Activated T-helper 1 cell treated with anti-CD3 and anti-CD28 coated beads, Interleukin-2, amount 50 U/mL, for 16 hours (primary cell): ENCODE measurements around the gene KRCC1.
"Not testable (repeated sequence)": the region's sequence is repeated elsewhere in the genome, so short reads cannot be mapped to it uniquely, and the experiment has no call there.

Experiments
- DNase-seq, 2 donors: peaks; one replicate each; pipeline ENCODE4 v3.0.0-alpha.2; 2020; ENCODE audit warnings: low read depth in 1 of 2, low spot score in 1 of 2

Gene KRCC1

DNA sequence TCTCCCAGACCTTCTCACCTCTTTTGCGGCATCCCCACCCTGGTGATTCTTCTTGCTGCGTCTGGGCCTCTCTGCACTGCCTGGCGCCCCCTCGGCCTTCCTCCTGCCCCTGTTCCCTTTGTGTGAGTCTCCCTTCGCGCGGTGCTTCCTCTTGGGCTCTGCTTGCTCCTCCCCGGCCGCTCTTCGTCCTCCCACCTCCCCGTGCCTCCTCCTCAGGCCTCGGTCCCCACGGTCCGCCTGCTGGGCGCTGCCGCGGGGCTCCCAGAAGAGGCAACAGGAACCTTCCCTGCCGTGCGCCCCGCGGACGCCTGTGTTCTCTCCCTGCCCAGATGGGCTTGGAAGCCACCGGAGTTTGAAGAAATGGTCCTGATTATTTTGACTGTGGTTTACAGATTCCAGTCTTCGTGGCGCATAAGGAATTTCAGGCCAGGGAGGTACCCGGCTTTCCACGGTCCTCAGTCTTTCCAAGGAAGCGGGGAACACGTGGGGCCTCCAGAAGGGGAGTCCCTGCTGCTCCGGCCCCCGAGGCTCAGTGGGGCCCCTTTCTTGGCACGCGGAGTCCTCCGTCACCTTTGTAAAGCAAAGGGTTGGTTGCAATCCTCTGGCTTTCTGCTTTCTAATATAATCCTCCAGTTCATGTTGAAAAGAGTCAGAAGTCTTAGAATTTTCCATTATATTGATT lies 52.4 kb downstream of the KRCC1 start:
- DNase-seq: no peak

DNA sequence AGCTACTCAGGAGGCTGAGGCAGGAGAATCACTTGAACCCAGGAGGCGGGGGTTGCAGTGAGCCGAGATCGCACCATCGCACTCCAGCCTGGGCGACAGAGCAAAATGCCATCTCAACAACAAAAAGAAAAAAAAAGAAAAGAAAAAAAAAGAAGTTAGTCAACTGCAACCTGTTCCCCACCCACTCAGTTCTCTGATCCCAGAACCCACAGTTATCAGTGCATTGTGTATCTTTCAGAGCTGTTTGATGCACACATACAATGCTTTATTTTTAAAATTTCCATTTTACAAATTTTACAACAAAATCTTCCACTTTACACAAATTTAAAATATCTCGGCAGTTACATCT lies 53.2 kb downstream of the KRCC1 start:
- DNase-seq: no peak

- DNase-seq: not testable (repeated sequence)
Observed at GRCh38 chr2:88000474-88000873, 55.1 kb downstream of the KRCC1 start.

DNA sequence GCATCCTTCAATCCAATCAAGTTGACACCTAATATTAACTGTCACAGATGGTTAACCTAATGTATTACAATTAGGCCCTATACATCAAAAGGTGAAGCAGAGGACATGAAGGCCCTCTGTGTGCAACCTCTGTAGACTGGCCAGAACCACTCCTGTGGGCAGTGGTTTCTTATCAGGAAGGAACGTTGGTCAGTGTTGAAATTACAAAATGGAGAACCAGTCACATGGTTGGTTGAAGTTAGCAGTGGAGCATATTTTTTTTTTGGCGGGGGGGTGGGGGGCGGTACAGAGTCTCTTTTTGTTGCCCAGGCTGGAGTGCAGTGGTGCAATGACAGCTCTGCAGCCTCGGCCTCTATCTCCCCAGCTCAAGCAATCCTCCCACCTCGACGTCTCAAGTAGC lies 59.0 kb downstream of the KRCC1 start:
- DNase-seq: no peak

- no peak for DNase-seq
Observed at GRCh38 chr2:87995756-87996155, 59.8 kb downstream of the KRCC1 start.

DNA sequence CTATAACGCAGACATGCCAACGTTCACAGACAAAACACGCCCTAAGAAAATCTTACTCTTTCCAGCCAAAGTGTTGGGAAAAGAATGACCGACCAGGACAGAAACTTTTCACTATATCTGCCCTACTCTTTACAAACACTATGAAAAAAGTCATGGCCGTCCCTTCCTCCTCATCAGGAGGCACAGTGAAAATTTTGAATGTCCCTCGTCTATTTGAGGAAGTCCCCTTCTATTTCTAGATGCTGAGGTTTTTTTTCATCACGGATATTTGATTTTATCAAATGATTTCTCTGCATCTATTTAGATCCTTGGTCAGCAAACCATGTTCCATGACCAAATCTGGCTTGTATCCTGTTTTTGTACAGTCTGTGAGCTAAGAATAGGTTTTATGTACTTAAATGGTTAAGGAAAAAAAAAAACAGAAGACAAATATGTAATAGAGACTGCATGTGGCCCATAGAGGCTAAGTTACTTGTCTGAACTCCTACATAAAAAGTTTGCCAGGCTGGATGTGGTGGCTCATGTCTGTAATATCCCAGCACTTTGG lies 61.2 kb downstream of the KRCC1 start:
- not testable (repeated sequence) for DNase-seq

GRCh38 chr2:87992569-87992968 lies 63.0 kb downstream of the KRCC1 start:
- DNase-seq: not testable (repeated sequence)

DNA sequence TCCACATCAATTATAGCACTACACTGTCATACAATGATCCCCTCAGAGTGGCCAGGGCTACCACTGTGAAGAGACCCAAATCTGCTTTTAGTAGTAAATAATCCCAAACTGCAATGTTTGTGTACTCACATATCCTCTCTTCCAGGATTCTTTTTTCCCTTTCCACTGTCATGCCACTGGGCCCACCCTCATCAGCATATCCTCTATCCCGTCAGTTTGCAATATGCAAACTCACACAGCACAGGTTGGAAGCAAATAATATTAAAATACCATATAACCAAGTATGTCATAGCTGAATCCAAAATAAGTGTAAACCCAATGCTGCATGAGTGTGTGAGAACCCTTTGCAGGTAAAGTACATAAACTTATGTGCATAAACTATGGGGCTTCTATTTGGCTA lies 68.1 kb downstream of the KRCC1 start:
- DNase-seq: not testable (repeated sequence)

DNA sequence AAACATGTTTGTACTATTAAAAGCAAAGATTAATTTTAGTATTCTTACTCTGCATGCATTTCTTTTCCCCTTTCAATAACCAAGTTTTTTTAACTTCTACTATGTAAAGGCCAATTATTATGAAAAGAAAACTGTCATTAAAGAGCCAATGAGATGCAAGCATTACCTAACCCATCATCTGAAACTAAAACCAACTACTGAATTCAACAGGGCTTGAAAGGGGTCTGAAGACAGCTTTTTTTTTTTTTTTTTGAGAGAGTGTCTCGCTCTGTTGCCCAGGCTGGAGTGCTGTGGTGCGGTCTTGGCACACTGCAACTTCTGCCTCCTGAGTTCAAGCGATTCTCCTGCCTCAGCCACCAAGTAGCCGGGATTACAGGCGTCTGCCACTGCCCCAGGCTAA lies 69.7 kb downstream of the KRCC1 start:
- DNase-seq: not testable (repeated sequence)

DNA sequence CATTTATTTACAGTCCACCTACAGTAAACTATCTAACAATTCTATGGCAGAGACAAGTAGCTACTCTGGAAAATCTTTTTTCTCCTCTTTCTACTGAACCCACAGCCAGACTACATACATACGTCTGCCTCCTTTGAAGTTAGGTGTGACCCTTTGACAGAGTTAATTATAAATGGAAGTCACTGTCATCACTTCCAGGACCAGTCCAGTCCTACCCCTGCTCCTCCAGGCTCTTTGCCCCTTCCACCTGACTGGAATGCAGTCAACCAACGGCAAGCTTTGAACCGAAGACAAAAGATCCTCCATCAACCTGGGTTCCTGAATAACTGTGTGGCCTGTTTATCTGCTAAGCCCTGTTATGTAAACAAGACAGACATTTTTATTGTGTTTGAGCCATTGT lies 74.4 kb downstream of the KRCC1 start:
- DNase-seq: not testable (repeated sequence)
